Bronchial epithelial cell (primary cell): ENCODE data around the gene CERS1. TPM values are rescaled to one million over a fixed set of nuclear protein-coding genes. Genes with fewer than 3 reads are reported as not detected.

Experiments
- DNase-seq: peaks from one replicate; pipeline ENCODE4 v3.0.0-alpha.2; 2010; ENCODE audit warnings: low read depth
- FAIRE-seq: peaks from 2 replicates; lab custom pipeline; 2011; peaks lifted over from hg19 to GRCh38; lab: Jason Lieb, UNC
- H3K27me3 ChIP-seq: 2 replicates; pipeline ENCODE4 v1.5.1; 2011; ENCODE audit warnings: low read length; ENCODE audit not compliant: control insufficient read depth, insufficient read depth
- H3K36me3 ChIP-seq: 2 replicates; pipeline ENCODE4 v1.5.1; 2011; ENCODE audit warnings: low read length; ENCODE audit not compliant: control insufficient read depth, insufficient read depth
- H3K4me3 ChIP-seq: 2 replicates; pipeline ENCODE4 v1.5.1; 2011; ENCODE audit warnings: mild to moderate bottlenecking, low read depth, low read length, control low read depth
- total RNA-seq: library from RNA; depleted of rRNA; stranded (reverse); fragments of >200 nt; gene quantifications from 2 replicates; pipeline ENCODE4 v1.2.1, GENCODE V29; 2014
- TF ChIP-seq, protein P1 (sequence below): IDR thresholded peaks from 2 replicates; pipeline ENCODE4 v1.5.1; 2011; ENCODE audit warnings: mild to moderate bottlenecking, moderate library complexity, low read length, control low read depth, inconsistent platforms; ENCODE audit not compliant: insufficient read depth, severe bottlenecking

The CERS1 gene
- total RNA-seq, 1 donor from 2014 or later: 0.26 TPM

DNA sequence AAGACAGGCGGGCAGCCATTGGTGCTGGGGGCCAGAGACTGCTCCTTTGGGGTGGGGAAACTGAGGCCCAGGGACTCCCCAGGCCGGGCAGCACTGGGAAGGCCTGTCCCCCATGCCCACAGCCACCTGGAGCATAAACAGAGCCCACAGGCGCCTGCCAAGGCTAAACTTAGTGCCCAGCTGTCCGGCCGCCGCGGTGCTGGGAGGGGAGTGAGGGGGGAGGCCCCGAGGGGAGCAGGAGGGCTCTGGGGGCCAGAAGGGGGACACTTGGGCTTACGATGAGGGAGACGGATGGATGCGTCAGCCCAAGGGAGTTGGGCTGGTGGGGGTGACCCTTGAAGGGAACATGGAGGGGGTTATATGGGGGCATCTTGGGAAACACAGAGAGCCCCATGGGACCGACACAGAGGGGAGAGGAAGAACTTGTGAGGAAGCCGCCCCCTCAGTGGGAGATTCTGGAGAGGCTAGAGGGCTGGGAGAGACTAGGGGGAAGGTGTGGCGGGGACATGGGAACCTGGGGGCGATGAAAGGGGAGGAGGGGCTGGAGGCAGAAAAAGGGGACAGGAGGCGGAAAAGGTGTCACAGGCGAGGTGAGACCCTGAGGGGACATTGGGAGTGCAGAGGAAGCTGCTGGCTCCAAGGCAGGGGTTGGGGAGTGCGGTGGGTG, 2.2 kb downstream of the CERS1 start:
- FAIRE-seq (no peak), DNase-seq (no peak)
- H3K27me3 ChIP-seq: peaks cover 10% of the 10 kb centered on the region
- no peak overlapping the region for H3K4me3 ChIP-seq
- TF ChIP-seq, protein P1, sequence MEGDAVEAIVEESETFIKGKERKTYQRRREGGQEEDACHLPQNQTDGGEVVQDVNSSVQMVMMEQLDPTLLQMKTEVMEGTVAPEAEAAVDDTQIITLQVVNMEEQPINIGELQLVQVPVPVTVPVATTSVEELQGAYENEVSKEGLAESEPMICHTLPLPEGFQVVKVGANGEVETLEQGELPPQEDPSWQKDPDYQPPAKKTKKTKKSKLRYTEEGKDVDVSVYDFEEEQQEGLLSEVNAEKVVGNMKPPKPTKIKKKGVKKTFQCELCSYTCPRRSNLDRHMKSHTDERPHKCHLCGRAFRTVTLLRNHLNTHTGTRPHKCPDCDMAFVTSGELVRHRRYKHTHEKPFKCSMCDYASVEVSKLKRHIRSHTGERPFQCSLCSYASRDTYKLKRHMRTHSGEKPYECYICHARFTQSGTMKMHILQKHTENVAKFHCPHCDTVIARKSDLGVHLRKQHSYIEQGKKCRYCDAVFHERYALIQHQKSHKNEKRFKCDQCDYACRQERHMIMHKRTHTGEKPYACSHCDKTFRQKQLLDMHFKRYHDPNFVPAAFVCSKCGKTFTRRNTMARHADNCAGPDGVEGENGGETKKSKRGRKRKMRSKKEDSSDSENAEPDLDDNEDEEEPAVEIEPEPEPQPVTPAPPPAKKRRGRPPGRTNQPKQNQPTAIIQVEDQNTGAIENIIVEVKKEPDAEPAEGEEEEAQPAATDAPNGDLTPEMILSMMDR: no peak
- no peaks in the 10 kb centered on the region for H3K36me3 ChIP-seq

DNA sequence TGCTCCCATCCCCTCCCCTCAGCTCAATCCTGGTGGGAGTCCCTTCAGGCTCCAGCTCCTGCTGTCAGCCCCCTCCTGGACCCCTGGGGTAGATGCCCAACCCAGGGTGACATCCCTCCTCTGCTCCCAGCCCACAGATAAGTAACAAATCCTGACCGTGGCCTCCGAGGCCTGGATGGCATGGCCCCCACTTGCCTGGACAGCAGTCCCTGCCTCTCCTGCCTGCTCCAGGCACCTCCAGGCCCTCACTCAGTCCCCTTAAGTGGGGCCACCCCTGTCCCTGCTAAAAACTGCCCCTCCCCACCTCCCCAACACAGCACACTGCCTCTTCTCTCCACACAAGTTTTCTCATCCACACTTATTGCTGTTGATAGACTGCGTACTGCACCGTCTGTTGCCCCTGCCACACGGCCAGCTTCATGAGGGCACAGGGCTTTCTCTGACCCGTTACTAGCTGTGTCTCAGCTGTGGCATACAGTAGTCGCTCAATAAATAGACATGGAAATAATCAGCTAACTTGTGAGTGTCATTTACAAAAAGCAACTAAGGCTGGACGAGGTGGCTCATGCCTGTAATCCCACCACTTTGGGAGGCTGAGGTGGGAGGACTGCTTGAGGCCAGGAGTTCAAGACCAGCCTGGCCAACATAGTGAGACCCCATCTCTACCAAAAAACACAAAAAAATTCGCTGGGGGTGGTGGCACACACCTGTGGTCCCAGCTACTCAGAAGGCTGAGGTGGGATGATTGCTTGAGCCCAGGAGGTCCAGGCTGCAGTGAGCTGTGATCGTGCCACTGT, 5.8 kb downstream of the CERS1 start:
- FAIRE-seq (no peak), DNase-seq (no peak)
- Histone ChIP-seq H3K27me3 (peaks cover 7% of the 10 kb centered on the region), H3K4me3 (no peak overlapping the region), H3K36me3 (no peaks in the 10 kb centered on the region)
- TF ChIP-seq, protein P1: no peak

DNA sequence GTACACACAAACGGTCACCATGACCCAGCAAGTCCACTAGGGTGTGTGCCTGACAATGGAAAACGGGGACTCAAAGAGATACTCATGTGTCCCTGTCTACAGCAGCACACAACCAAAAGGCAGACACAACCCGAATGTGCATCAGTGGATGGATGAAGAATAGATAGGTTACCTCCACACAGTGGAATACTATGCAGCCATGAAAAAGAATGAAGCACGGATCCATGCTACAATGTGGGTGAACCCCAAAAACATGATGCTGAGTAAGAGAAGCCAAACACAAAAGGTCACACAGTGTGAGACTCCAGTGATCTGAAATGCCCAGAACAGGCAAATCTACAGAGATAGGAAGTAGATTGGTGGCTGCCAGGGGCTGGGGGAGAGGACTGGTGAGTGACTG, 9.0 kb downstream of the CERS1 start:
- no peak overlapping the region for H3K4me3 ChIP-seq
- TF ChIP-seq, protein P1: no peak
- no peaks in the 10 kb centered on the region for H3K27me3 ChIP-seq
- no peaks in the 10 kb centered on the region for H3K36me3 ChIP-seq
- DNase-seq (no peak), FAIRE-seq (no peak)

DNA sequence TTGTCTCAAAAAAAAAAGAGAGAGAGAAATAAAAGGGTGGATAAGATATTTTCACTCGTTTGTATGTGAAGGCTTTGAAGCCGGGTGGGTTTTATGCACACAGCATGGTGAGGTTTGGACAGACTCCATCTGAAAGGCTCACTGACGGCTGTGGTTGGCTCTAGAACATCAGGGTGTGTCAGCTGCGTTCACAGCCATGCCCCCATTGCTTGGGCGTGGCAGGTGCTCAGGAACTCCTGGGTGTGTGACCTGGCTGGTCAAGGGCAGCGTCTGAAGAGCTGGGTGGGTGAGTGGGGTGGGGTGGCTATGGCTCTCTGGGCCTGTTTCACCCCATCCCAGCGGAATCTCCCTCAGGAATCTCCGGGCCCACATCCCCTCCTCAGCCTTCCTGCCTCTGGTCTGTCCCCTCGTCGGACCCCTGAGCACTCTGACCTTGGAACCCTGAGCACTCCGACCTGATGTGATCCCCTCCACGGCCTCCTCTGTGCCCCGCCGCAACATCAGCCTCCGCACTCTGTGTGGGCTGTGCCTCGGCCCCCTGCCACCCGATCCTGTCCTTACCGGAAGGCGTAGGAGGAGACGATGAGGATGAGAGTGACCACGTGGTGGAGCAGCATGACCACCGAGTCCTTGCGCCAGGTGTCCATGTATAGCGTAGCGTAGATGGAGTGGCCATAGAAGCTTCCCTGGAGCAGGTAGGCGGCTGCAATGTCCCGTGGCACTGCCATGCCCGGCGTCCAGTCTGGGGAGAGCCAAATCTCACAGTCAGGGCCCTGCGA, 12.2 kb downstream of the CERS1 start:
- DNase-seq: no peak
- no peak for FAIRE-seq
- TF ChIP-seq, protein P1: no peak
- Histone ChIP-seq H3K36me3 (no peaks in the 10 kb centered on the region), H3K4me3 (no peak overlapping the region), H3K27me3 (no peaks in the 10 kb centered on the region)

DNA sequence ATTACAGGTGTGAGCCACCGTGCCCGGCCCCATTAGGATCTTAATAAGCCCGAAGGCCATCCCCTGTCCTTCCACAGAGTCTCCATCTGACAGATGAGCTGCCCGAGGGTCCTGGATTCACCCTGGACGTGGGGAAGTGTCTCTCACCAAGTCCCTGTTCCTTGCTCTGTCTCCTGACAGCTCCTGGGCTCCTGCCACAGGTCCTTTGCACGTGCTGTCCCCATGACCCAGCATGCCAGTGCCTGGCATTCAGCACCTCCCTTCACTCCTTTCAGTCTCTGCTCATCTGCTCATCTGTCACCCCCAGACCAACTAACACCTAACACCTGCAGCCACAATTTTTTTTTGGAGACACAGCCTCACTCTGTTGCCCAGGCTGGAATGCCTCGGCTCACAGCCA, 14.5 kb downstream of the CERS1 start:
- TF ChIP-seq, protein P1: no peak
- Histone ChIP-seq H3K36me3 (no peaks in the 10 kb centered on the region), H3K4me3 (no peak overlapping the region), H3K27me3 (no peaks in the 10 kb centered on the region)
- no peak for DNase-seq
- FAIRE-seq: no peak
